Lung (tissue), 12 donors: ENCODE measurements around the gene ZMYND19. TPM values are rescaled to one million over a fixed set of nuclear protein-coding genes. Genes with fewer than 3 reads are reported as not detected.

Experiments
- ATAC-seq: fragments of 200-7000 bp; cut with Tn5 transposase; one replicate; pipeline ENCODE4 v1.9.1; 2020; ENCODE audit warnings: moderate number of reproducible peaks; ENCODE audit not compliant: insufficient read depth, low FRiP score
- DNase-seq, 3 donors: peaks; one replicate each; pipeline ENCODE4 v3.0.0-alpha.2; 2013 to 2017
- H3K27ac ChIP-seq, 2 donors: one replicate each; pipeline ENCODE4 v1.5.1; 2013; ENCODE audit warnings: mild to moderate bottlenecking in 2 of 2, moderate library complexity in 2 of 2, control low read depth in 1 of 2, inconsistent platforms in 1 of 2, low read depth in 1 of 2, low read length in 1 of 2
- H3K27me3 ChIP-seq, 3 donors: one replicate each; pipeline ENCODE4 v1.5.1; 2013; ENCODE audit warnings: low read length in 2 of 3; ENCODE audit not compliant: control insufficient read depth in 3 of 3, insufficient read depth in 3 of 3
- H3K36me3 ChIP-seq, 4 donors: one replicate each; pipeline ENCODE4 v1.5.1; 2013; ENCODE audit warnings: low read length in 4 of 4, mild to moderate bottlenecking in 1 of 4, moderate library complexity in 1 of 4; ENCODE audit not compliant: control insufficient read depth in 4 of 4, insufficient read depth in 4 of 4
- H3K4me1 ChIP-seq, 5 donors: one replicate each; pipeline ENCODE4 v1.5.1; 2013; ENCODE audit warnings: low read length in 5 of 5, mild to moderate bottlenecking in 2 of 5, moderate library complexity in 1 of 5; ENCODE audit not compliant: control insufficient read depth in 5 of 5, insufficient read depth in 5 of 5
- H3K4me3 ChIP-seq: one replicate; pipeline ENCODE4 v1.5.1; 2013; ENCODE audit warnings: mild to moderate bottlenecking, control low read depth, moderate library complexity
- H3K9ac ChIP-seq, 2 donors: one replicate each; pipeline ENCODE4 v1.5.1; 2013; ENCODE audit warnings: low read length in 2 of 2, control low read depth in 1 of 2; ENCODE audit not compliant: insufficient read depth in 1 of 2
- H3K9me3 ChIP-seq, 4 donors: one replicate each; pipeline ENCODE4 v1.5.1; 2013; ENCODE audit warnings: low read length in 3 of 4, mild to moderate bottlenecking in 1 of 4, moderate library complexity in 1 of 4; ENCODE audit not compliant: control insufficient read depth in 4 of 4, insufficient read depth in 3 of 4
- WGBS, 2 donors: extraction: QIAGEN DNeasy Blood & Tissue Kit; methylation state at CpG; one replicate each; pipeline ENCODE4 v1.1.7; 2013; 5-methylcytosine and 5-hydroxymethylcytosine counted together
- polyA plus RNA-seq, 2 donors: library from polyadenylated mRNA; stranded (reverse); fragments of 200-250 nt; gene quantifications; one replicate each; pipeline ENCODE4 v1.2.1, GENCODE V29; 2013
- total RNA-seq, 2 donors: library from RNA; depleted of rRNA in 1 of 2; stranded (reverse); fragments of >200 nt in 1 of 2; gene quantifications; one replicate each; pipeline ENCODE4 v1.2.1, GENCODE V29; 2014 to 2021
- TF ChIP-seq, protein P1 (sequence below): IDR thresholded peaks from 2 replicates; pipeline ENCODE4 v1.5.1; 2012; ENCODE audit warnings: mild to moderate bottlenecking; ENCODE audit errors: control extremely low read depth, extremely low read depth
- donor health status: control.
- donor health status: control.
- donor health status: Bipolar disorder and iron deficiency.
- donor health status: healthy.
- donor health status: DM: yes; HTN: yes; CAD: no.

ZMYND19 gene
- total and polyA plus RNA-seq, 4 donors, result 11.4 to 29.1 (median 20.5) TPM

DNA sequence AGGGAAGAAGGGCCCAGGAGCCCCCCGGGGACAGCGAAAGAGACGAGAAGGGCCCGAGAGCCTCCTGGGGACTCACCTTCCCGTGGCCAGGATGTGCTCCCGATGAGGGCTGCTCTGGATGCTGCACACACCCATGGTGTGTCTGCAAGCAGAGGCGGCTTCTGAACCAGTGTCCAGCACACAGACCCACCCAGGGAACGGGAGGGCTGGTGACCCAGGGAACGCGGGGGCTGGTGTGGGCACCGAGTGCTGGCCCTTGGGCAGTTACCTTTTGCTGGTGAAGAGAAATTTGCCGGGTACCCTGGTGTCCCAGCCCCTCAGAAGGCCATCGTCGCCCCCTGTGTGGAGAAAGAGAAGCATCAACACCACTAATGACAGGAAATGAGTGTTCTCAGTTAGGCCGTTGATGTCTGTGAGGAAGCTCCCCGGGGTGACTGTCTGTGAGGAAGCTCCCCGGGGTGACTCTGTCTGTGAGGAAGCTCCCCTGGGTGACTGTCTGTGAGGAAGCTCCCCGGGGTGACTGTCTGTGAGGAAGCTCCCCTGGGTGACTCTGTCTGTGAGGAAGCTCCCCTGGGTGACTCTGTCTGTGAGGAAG is 25.4 kb downstream of the ZMYND19 start:
- ATAC-seq, result no peak

DNA sequence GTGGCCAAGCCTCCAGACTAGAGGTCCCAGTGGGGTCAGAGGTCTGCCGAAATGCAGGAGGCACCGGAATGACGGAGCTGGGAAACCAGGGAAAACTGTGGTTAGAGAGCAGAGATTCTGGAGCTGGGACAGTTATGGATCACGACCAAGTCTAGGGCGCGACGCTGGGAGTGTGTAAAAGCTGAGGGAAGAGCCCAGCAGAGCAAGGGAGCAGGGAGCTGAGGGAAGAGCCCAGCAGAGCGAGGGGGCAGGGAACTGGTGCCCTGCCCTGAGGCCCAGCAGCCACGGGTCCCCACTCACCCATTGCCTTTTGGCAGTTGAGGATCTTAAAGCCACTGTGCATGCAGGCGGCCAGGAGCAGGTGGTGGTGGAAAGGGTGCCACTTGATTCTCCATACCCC is 26.2 kb downstream of the ZMYND19 start:
- 94 to 97% methylated on average over 9 to 10 of the region's 10 CpGs for WGBS, 2 donors
- no peaks in the 10 kb centered on the region for H3K4me1 ChIP-seq
- H3K9me3 ChIP-seq, result peaks cover 0 to 2% (median 0%) of the 10 kb centered on the region in 4 donors
- no peak for DNase-seq
- peaks cover 11 to 26% (median 16%) of the 10 kb centered on the region in 4 donors for H3K36me3 ChIP-seq
- no peak overlapping the region for H3K27ac ChIP-seq
- no peak for ATAC-seq
- TF ChIP-seq, protein P1, sequence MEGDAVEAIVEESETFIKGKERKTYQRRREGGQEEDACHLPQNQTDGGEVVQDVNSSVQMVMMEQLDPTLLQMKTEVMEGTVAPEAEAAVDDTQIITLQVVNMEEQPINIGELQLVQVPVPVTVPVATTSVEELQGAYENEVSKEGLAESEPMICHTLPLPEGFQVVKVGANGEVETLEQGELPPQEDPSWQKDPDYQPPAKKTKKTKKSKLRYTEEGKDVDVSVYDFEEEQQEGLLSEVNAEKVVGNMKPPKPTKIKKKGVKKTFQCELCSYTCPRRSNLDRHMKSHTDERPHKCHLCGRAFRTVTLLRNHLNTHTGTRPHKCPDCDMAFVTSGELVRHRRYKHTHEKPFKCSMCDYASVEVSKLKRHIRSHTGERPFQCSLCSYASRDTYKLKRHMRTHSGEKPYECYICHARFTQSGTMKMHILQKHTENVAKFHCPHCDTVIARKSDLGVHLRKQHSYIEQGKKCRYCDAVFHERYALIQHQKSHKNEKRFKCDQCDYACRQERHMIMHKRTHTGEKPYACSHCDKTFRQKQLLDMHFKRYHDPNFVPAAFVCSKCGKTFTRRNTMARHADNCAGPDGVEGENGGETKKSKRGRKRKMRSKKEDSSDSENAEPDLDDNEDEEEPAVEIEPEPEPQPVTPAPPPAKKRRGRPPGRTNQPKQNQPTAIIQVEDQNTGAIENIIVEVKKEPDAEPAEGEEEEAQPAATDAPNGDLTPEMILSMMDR, result no peak
- no peak overlapping the region for H3K4me3 ChIP-seq
- no peaks in the 10 kb centered on the region for H3K27me3 ChIP-seq
- H3K9ac ChIP-seq, result no peak overlapping the region

More for the DNA sequence above, 25.4 kb downstream of the ZMYND19 start:
- H3K9ac ChIP-seq, result no peak overlapping the region
- no peak for DNase-seq
- WGBS, 2 donors, result 75 to 80% methylated on average over 17 to 18 of the region's 18 CpGs
- peaks cover 11 to 26% (median 16%) of the 10 kb centered on the region in 4 donors for H3K36me3 ChIP-seq
- no peaks in the 10 kb centered on the region for H3K4me1 ChIP-seq
- no peak overlapping the region for H3K4me3 ChIP-seq
- no peaks in the 10 kb centered on the region for H3K27me3 ChIP-seq
- H3K27ac ChIP-seq, result no peak overlapping the region
- peaks cover 0 to 2% (median 0%) of the 10 kb centered on the region in 4 donors for H3K9me3 ChIP-seq
- TF ChIP-seq, protein P1, result no peak

DNA sequence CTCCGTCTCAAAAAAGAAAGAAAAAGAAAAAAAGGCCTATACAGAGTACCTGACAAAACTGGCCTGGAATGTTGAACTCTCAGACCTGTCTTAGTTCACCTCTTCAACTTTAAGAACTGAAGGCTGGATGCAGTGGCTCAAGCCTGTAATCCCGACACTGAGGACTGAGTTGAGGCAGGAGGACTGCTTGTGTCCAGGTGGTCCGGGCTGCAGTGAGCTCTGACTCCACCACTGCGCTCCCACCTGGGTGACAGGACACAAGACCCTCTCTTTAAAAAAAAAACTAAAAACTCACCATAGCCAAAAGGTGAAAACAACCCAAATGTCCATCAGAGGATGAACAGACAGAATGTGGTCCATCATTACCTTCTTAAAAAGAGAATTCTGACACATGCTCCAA is 32.2 kb downstream of the ZMYND19 start:
- DNase-seq, result no peak
- TF ChIP-seq, protein P1, result no peak
- 97 to 100% methylated on average over 4 of the region's 4 CpGs for WGBS, 2 donors
- H3K27ac ChIP-seq, result no peak overlapping the region
- H3K36me3 ChIP-seq, result peaks cover 3 to 27% (median 11%) of the 10 kb centered on the region in 4 donors
- H3K4me3 ChIP-seq, result no peak overlapping the region
- no peaks in the 10 kb centered on the region for H3K4me1 ChIP-seq
- H3K9ac ChIP-seq, result no peak overlapping the region
- H3K9me3 ChIP-seq, result no peaks in the 10 kb centered on the region
- H3K27me3 ChIP-seq, result no peaks in the 10 kb centered on the region
- ATAC-seq, result no peak
